PC-9 (cell line): ENCODE measurements around the gene PILRA. TPM values are rescaled to one million over a fixed set of nuclear protein-coding genes. Genes with fewer than 3 reads are reported as not detected.

Experiments used
- BruUV-seq: library from RNA; stranded (reverse); fragments of 400-500 nt; replicated peaks from 2 replicates; lab custom pipeline; 2021; lab: Mats Ljungman, UMichigan
- CTCF ChIA-PET: fragments of 300-600 bp; sonication (Branson Sonifier 250); formaldehyde crosslinking; loops from one replicate; lab custom pipeline; 2022; ENCODE audit warnings: antibody characterized with exemption; lab: Charles Lee
- POLR2A ChIA-PET: fragments of 300-600 bp; sonication (Branson Sonifier 250); formaldehyde crosslinking; loops from one replicate; lab custom pipeline; 2022; ENCODE audit warnings: antibody characterized with exemption; ENCODE audit not compliant: unreplicated experiment; lab: Charles Lee
- DNase-seq, 2 experiments: peaks; one replicate each; pipeline versions ENCODE4 v3.0.0 to v3.0.0-alpha.2; 2015 to 2022; ENCODE audit warnings: mixed read lengths in 1 of 2
- H2AFZ ChIP-seq: fragments of 200-600 bp; sonication (generic); 2 replicates; pipeline ENCODE4 v1.8.1; 2017; ENCODE audit warnings: antibody characterized with exemption
- H3F3A ChIP-seq: fragments of 200-600 bp; sonication (generic); 2 replicates; pipeline ENCODE4 v1.8.1; 2017; ENCODE audit warnings: antibody characterized with exemption, mild to moderate bottlenecking, low read depth; ENCODE audit not compliant: insufficient read depth
- H3K27ac ChIP-seq: fragments of 200-600 bp; sonication (generic); 2 replicates; pipeline ENCODE4 v1.6.1; 2016; ENCODE audit warnings: mixed run types
- H3K27me3 ChIP-seq: fragments of 200-600 bp; sonication (generic); 2 replicates; pipeline ENCODE4 v1.6.1; 2016; ENCODE audit warnings: low read depth, mixed run types; ENCODE audit not compliant: insufficient read depth
- H3K36me3 ChIP-seq: fragments of 200-600 bp; sonication (generic); 2 replicates; pipeline ENCODE4 v1.6.1; 2016; ENCODE audit warnings: low read depth, mixed run types
- H3K4me1 ChIP-seq: fragments of 200-600 bp; sonication (generic); replicated peaks from 2 replicates; pipeline ENCODE4 v1.6.1; 2016; ENCODE audit warnings: mixed run types; ENCODE audit not compliant: insufficient read depth
- H3K4me2 ChIP-seq: fragments of 200-600 bp; sonication (generic); 2 replicates; pipeline ENCODE4 v1.6.1; 2017; ENCODE audit warnings: mixed run types
- H3K4me3 ChIP-seq: fragments of 200-600 bp; sonication (generic); 2 replicates; pipeline ENCODE4 v1.6.1; 2016; ENCODE audit warnings: mixed run types
- H3K79me2 ChIP-seq: fragments of 200-600 bp; sonication (generic); 2 replicates; pipeline ENCODE4 v1.6.1; 2017; ENCODE audit warnings: low read depth, mixed run types
- H3K9me2 ChIP-seq: fragments of 200-600 bp; sonication (generic); 2 replicates; pipeline ENCODE4 v1.8.1; 2017; ENCODE audit warnings: mild to moderate bottlenecking; ENCODE audit not compliant: insufficient read depth
- H3K9me3 ChIP-seq: fragments of 200-600 bp; sonication (generic); 2 replicates; pipeline ENCODE4 v1.8.1; 2016; ENCODE audit warnings: low read depth; ENCODE audit not compliant: insufficient read depth
- H4K20me1 ChIP-seq: fragments of 200-600 bp; sonication (generic); 2 replicates; pipeline ENCODE4 v1.8.1; 2017; ENCODE audit not compliant: insufficient read depth
- EZH2 ChIP-seq: fragments of 200-600 bp; sonication (generic); IDR thresholded peaks from 2 replicates; pipeline ENCODE4 v1.8.0; 2017; ENCODE audit warnings: antibody characterized with exemption, low read depth
- intact Hi-C: fragments of 100-400 bp; cut with micrococcal nuclease; formaldehyde crosslinking; loops from one replicate; pipeline ENCODE4 v1.10.0; 2022; ENCODE audit not compliant: unreplicated experiment
- total RNA-seq: library from RNA; stranded (reverse); gene quantifications from 2 replicates; pipeline ENCODE4 v1.2.3, GENCODE V29; 2021
- TF ChIP-seq, protein P1 (sequence below): fragments of 200-600 bp; sonication (generic); conservative IDR thresholded peaks from 2 replicates; pipeline ENCODE4 v1.6.1; 2017; ENCODE audit warnings: mixed run types, antibody characterized with exemption, mild to moderate bottlenecking, moderate library complexity

PILRA gene
- total RNA-seq, 1 experiment from 2014 or later: 2.8 TPM

DNA sequence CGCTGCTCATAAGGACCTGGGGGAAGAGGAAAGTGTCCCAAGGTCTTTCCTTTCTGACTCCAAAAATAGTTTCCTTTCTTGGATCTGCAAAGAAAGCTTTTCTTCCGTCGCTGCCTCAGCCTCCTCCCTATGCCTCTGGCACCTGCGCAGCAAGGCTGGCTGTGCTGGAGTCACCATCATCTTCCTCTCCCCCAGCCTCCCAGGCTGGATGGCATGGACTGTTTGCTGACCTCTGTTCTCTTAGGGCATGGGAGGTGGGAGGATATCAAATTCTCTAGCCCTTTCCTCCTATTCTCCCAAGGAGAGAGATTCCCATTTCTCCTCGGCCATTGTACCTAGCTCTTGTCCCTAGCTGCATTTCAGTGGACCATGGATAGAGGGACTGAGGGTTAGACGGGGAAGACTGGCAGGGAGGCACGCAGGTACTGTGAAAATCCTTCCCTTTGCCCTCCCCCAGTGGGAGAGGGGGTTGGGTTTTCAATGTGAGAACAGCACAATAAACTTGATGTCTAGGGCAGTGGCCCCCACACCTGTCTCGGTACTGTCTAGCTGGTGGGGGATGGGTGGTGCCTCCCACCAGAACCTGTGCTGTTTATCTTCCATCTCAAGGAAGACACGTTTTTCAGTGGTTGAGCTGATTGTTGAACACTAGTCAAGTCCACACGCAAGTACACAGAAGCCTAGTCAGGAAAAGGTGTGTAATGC lies 60.5 kb downstream of the PILRA start:
- peaks cover 40% of the 10 kb centered on the region for H3K4me1 ChIP-seq
- no peaks in the 10 kb centered on the region for H3K9me2 ChIP-seq
- H2AFZ ChIP-seq: no peak overlapping the region
- no peak for DNase-seq
- peak overlapping the region; percentile 96 for H3K4me2 ChIP-seq
- TF ChIP-seq, protein P1, sequence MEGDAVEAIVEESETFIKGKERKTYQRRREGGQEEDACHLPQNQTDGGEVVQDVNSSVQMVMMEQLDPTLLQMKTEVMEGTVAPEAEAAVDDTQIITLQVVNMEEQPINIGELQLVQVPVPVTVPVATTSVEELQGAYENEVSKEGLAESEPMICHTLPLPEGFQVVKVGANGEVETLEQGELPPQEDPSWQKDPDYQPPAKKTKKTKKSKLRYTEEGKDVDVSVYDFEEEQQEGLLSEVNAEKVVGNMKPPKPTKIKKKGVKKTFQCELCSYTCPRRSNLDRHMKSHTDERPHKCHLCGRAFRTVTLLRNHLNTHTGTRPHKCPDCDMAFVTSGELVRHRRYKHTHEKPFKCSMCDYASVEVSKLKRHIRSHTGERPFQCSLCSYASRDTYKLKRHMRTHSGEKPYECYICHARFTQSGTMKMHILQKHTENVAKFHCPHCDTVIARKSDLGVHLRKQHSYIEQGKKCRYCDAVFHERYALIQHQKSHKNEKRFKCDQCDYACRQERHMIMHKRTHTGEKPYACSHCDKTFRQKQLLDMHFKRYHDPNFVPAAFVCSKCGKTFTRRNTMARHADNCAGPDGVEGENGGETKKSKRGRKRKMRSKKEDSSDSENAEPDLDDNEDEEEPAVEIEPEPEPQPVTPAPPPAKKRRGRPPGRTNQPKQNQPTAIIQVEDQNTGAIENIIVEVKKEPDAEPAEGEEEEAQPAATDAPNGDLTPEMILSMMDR: no peak
- TF ChIP-seq EZH2: no peak
- no TSS peak for BruUV-seq
- peaks cover 61% of the 10 kb centered on the region for H3K79me2 ChIP-seq
- no peaks in the 10 kb centered on the region for H3K9me3 ChIP-seq
- peaks cover 26% of the 10 kb centered on the region; the same call in 1 of the 2 replicates for H3K36me3 ChIP-seq
- H3K4me3 ChIP-seq: peak overlapping the region; percentile 87; the same call in 1 of the 2 replicates
- ChIA-PET CTCF (interaction anchor here (0.5 kb wide), 1 partner anchor 295 kb away, joined by 4 read pairs; no protein-coding TSS in a partner anchor), POLR2A (no interaction called here)
- H3K27me3 ChIP-seq: no peaks in the 10 kb centered on the region
- no peak overlapping the region for H3K27ac ChIP-seq
- peaks cover 55% of the 10 kb centered on the region for H3F3A ChIP-seq
- H4K20me1 ChIP-seq: peaks cover 6% of the 10 kb centered on the region
- intact Hi-C loops: no loop called here

- H3K27me3 ChIP-seq: no peaks in the 10 kb centered on the region
- DNase-seq: no peak
- H3K27ac ChIP-seq: peak overlapping the region; percentile 77
- H3K9me3 ChIP-seq: no peaks in the 10 kb centered on the region
- H3K9me2 ChIP-seq: no peaks in the 10 kb centered on the region
- no TSS peak for BruUV-seq
- CTCF ChIA-PET: no interaction called here
- peaks cover 26% of the 10 kb centered on the region; the same call in 1 of the 2 replicates for H3K36me3 ChIP-seq
- peaks cover 61% of the 10 kb centered on the region for H3K79me2 ChIP-seq
- no peak overlapping the region for H2AFZ ChIP-seq
- H4K20me1 ChIP-seq: peaks cover 6% of the 10 kb centered on the region
- H3F3A ChIP-seq: peaks cover 59% of the 10 kb centered on the region
- H3K4me3 ChIP-seq: peak overlapping the region; percentile 87
- POLR2A ChIA-PET: no interaction called here
- TF ChIP-seq, protein P1: no peak
- TF ChIP-seq EZH2: no peak
- intact Hi-C loops: no loop called here
- peaks cover 40% of the 10 kb centered on the region for H3K4me1 ChIP-seq
- H3K4me2 ChIP-seq: peak overlapping the region; percentile 96
Measured at GRCh38 chr7:100434297-100435144, 61.2 kb downstream of the PILRA start.
